DMS153 treated with DMSO at 0.1 percent for 48 hours (cell line): ENCODE results near the gene TFPI2.

Experiments
- DNase-seq: peaks from one replicate; lab custom pipeline; 2025; ENCODE audit not compliant: unreplicated experiment; lab: John Stamatoyannopoulos, UW

Gene TFPI2

DNA sequence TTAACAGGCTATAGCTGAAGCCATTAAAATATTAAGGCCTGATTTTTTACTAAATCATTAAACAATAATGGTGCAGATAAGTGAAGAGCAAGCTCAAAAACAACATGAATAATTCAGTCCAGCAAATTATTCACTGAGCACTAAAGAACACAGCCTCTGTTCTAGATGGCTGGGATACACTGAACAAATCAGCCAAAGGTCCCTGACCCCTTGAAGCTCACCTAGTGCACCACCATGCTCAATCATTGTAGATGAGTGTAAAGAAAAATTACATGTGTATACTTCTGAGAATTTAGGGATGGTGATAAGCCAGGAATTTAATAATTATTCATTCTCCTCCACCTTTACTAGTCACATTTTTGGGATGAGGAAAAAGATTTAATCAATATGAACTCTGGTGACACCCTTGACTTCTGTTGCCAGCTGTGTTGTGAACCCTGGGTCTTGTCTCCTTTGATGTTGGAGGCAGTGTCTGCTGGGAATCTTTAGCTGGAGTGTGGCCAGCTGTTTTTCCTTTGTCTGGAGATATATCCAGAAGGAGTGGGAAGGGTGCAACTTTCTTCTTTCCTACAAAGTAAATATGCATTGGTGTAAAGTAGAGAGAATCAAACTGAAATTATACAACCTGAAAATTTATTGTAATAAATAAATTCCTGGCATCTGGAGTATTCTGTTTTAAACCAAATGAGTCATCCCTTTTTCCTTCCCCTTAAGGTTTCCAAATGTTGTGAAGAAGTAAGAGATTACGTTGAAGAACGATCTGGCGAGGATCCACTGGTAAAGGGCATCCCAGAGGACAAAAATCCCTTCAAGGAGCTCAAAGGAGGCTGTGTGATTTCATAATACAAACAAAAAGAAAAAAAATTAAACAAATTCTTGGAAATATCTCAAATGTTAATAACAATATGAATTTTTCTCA lies 19.8 kb upstream of the TFPI2 start:
- DNase-seq = no peak

DNA sequence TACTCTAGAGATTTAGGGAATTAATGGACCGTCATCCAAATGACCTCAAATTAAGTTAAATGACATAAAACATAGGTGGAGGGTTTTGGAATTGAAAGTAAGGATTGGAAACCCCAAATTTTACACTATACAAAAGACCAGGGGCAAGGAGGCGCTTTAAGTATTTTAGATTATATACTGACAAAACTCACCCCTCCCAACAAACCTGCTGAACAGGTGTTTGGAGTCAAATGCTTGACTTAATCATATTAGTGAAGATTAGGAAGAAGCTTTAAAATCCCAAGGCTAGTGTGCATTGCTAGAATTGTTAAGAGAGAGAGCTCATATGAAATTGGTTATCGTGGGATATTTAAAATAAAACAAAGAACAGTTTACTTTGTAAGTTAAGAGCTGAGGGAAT lies 15.7 kb upstream of the TFPI2 start, which contains the start of gene GNGT1:
TSS of gene GNGT1 (plus strand) at position 301 of the 400 bp plus-strand sequence. CDS start 180 bp downstream, outside the sequence.
- no peak for DNase-seq

DNA sequence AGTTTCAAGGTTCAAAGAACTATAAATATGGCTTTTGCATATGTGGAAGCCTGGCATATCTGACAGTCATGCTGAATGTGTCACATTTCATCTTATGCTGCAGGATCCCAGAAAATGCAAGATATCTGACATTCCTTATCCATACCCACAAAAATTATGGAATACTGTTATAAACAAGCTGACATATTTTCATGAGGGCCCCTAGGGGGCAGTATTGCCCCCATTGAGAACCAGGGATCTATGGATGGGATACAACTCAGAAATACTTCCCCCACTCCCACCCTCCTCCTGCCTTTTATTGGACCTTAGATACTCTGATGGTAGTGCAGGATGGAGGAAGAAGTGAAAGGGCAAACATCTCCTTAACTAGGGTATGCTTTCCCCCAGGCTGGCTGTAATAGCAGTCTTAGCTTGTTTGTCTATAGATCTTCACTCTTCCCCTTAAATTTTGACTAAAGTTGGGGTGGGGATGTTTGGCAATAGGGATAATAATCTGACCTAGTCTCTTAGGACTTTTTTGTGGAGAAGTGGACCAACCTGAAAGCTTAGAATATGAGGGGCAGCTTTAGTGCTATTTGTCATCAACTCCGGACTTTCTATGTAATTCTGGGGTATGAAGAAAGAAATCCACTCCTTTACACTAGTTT lies 12.3 kb upstream of the TFPI2 start:
- peak; percentile 10 for DNase-seq

DNA sequence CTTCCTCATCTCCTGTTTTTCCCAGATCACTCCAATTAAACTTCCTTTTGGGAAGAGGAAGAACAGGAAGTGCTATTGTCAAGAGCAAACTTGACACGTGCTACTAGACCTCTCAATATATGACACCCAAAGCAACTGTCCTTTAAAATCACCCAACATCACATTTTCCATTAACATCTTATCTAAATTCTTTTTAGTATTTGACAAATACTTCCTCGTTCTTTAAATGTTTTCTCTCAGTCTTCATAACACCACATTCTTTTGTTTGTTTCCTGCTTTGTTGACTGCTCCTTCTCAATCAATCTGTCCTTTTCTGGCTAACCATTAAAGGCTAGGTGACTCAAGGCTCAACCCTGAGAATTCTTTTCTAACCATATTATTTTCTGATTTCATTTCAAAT lies 7.1 kb upstream of the TFPI2 start:
- DNase-seq = no peak

DNA sequence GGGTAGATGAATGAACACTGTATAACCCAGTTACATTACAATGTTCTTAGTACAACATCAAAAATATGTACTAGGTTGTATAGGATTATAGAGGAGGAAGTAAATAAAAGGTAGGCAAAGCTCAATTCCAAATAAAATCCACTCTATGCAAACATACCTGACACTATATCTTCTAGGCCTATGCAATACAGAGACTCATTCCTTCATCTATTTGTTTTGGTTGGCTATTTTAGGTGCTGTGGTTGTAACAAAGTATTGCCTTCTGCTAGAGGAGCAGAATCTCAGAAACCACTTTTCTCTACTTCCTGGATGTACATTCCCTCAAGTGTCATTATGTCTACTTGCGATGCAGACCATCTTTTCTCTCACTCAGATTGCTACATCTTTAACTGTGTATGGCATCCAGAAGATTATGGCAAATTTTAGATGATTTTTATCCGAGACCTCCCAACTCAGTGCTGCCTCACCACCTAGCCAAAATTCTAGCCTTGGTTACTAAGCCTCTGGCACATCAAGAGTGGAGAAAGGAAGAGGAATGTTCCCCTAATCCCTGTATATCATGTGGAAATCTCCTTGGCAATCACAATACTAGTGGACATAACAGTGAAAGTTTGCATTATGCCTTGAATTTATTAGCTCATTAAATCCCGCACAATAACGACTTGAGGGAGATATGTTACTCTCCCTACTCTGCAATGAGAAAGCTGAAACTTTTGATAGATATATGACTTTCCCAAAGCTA lies 5.5 kb upstream of the TFPI2 start:
- no peak for DNase-seq

DNA sequence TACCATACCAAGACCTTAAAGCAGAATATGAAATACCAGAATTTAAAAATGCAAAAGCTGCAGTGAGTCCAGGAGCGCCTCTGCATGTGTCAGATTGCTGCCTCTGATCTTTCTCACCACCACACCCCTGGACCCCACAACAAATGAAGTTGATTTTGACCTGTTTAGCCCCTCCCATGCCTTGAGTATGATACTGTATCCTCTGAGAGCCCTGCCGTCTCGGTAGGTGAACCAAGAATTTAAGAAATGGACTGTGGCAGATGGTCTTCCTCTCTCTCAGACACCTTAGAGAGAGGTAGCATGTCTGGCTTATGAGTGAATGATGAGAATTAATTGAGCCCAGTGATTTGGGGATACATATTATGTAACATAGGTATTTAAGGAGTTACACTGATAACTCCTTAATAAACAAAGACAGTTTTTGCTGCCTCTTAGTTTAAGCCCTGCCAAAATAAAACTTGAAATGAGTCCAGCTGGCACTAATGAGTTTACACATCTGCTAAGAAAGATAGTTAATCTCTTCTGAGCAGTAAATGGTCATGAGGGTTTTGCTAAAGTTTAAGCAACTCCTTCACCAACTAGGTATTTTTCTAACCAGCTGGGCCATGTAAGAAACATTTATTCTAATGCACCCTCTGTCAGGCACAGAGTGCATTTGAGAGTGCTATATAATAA lies 4.5 kb upstream of the TFPI2 start:
- no peak for DNase-seq

DNA sequence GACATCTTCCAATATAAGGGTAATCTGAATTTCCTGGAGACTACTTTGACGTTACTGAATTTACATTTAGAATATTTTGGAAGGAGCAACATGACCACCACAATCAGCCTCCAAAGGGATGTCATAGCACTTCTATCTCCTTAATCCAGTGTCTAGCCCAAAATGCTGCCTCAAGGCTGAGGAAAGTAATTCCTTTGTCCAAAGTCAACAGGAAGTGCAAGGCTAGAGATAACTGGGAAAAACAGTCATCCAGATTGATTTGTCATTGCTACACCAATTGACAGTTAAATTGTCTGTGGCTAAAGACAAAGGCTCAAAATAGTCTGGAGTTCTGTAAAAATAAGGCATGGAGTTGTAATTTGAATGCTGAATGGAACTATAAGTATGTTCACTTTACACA lies 3.9 kb upstream of the TFPI2 start:
- no peak for DNase-seq

DNA sequence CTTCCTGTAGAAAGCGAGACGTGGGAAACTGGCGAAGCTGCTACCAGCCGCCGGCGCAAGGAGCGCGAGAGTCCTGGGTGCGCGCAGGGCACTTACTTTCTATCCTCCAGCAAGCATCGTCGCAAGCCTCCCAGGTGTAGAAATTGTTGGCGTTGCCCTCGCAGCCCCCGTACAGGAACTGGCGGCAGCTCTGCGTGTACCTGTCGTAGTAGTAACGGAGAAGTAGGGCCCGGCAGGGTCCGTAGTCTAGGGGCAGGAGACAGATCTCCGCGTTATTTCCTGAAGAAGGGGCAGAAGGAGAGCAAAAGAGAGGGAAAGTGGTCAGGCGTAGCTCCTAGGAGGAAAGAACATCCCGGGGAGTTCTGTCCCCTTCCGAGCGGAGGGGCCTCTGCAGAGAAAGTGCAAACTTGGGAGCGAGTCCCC lies 501 bp downstream of the TFPI2 start:
- DNase-seq = no peak

DNA sequence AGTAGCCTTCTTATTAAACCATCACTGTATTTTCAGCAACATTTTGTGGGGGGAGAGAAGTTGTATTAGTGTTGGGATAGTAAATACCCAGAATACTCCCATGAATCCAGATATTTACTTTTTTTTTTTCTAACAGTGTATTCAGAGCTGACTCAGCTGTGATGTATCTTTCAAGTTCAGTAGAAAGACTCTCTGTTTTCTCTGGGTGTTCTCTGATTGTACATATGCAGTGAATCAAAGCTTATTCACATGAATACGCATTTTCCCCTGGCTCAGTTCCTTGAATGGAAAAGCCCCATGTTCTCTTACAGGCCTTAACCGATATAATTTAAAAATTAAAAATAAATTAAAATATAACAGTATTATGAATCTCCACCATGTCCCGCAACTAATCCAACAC lies 1.3 kb downstream of the TFPI2 start:
- no peak for DNase-seq

DNA sequence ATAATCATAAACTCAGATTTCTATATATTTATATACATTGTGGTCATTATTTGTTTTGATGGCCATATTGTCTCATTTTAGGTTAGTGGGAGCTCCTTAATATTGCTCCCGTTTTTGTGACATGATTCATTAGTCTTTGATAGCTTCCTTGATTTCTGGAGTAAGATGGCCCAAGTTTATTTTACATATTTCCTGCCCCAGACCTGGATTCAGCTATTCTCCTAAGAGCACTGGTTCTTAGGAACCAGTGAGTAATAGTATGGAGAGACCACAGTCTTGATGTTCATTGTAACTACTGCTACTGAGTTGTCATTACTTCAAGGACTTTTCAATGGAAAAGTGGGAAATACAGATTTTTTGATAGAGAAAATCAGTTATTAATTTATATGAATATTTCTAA lies 6.0 kb downstream of the TFPI2 start:
- DNase-seq = no peak

DNA sequence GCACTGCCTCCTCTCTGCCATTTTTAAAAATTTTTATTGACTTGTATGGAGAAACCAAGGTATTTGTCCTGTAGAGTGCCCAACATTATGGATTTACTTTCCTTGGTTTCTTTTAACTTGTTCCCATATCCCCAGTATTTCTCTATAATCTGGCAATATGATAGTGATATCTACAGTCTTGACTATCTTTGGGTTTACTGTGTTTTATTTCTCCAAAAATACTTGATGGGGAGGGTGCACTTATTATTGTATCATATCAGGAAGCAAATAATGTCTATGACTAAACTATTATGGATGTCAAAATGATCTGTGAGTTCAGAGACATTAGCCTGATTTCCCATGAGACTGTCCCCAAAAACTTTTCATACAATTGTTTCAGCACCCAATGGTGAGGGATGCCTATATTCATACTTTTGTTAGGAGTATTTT lies 6.6 kb downstream of the TFPI2 start:
- no peak for DNase-seq

DNA sequence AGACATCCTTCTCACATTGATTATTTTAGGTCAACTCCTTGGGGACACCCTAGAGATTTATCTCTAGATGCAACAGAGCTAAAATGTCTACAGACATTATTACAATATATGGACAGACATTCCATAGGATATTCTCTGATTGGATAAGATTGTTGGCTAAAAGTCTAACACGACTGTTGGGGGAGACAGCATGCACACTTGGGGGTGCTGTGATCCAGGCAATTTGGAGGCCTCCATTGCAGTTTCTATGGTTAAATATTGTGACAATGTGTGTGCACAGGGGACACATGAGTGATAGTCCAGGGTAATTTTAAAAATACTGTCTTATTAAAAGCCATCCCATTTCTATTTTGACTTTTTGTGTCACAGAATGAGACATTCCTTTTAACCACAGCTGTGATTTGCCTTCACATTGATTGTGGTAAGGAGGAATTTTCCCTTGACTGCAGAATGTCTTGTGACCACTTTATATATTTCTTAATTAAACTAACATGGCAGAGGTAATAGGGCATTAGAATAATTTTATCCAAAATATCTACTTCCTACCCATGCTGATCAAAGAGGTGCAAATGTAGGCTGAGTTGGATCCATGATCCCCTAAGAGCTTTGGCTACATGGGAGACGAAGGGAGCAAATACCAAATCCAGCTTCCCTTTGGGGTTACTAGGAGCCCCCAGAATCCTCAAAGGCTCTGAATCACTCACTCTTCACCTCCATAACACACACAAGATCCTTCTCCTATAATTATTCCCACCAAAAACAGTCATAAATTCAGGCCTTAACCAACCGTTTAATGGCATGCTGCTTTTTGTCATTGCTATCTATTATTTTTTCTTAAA lies 7.3 kb downstream of the TFPI2 start:
- no peak for DNase-seq

DNA sequence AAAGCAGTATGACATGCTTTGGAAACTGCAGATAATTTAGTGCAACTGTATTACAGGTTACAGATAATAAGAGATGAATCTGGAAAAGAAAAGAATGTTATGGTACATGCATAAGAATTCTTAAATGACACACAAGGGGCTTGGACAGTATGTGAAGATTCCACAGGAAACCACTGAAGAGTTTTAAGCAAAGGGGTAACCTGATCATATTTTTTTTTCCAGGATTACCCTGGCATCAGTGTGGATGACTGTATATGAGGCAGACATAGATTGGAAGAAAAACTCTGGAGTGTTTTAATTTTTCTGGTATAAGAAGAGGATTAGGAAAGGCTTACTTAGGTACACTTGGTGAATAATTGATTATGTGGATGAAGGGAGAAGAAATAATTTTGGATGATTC lies 8.1 kb downstream of the TFPI2 start:
- DNase-seq = no peak

DNA sequence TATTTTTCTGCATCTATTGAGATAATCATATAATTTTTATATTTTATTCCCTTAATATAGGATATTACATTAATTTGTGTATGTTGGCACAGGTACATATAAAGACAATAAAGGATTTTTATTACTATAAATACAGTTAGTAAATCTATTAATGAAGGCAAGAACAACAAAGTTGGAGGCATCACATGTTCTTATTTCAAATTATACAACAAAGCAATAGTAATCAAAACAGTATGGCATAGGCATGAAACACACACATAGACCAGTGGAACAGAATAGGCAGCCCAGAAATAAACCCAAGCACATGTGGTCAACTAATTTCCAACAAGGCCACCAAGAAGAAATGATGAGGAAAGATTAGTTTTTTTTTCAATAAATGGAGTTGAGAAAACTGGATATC lies 11.2 kb downstream of the TFPI2 start:
- no peak for DNase-seq

DNA sequence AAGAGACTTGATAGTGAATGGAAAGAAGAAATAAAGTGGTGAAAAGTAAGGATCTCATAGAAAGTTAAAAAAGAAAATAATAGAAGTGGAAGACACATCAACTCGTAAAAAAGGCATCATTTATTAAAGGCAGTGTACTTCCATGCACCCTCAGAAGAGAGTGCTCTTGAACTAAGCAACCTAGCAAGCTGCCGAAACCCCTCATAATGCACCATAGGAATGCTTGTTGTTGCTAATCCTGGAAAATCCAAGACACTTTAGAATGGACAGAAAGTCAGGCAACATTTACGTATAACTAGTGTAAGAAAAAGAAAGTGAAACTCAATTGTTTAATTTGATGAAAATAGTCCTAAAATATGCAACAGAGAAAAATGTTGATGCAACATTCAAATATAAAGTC lies 12.8 kb downstream of the TFPI2 start:
- no peak for DNase-seq

DNA sequence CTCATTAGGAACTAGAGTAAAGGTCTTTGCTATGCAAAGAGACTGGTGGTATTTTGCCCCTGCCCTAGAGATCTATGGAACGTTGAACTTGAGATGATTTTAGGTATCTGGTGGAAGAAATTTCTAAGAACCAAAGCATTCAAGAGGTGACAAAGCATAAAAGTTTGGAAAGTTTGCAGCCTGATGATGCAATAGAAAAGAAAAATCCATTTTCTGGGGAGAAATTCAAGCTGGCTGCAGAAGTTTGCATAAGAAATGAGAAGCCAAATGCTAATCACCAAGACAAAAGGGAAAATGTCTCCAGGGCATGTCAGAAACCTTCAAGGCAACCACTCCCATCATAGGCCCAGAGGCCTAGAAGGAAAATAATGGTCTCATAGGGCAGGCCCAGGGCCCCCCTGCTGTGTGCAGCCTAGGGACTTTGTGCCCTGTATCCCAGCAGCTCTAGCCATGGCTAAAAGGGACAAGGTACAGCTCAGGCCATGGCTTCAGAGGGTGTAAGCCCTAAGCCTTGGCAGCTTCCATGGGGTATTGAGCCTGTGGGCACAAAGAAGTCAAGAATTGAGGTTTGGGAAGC lies 16.5 kb downstream of the TFPI2 start:
- no peak for DNase-seq

DNA sequence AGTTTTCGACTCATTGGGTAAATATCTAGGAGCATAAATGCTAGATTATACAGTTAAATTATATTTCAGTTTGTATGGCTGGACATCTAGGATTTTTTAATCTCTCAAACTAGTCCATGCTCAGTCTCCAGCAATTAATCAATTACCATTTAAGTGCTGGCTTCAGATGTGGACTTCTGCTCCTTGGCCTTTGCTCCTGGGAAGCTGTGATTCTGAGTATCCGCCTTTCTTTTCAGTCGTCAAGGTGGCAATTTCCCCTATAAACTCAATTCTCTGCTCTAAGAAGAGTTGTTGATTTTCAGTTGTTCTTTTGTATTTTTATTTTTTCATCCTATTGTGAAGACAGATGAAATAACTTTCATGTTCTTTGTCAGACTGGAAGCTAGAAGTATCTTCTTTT lies 23.7 kb downstream of the TFPI2 start:
- no peak for DNase-seq

DNA sequence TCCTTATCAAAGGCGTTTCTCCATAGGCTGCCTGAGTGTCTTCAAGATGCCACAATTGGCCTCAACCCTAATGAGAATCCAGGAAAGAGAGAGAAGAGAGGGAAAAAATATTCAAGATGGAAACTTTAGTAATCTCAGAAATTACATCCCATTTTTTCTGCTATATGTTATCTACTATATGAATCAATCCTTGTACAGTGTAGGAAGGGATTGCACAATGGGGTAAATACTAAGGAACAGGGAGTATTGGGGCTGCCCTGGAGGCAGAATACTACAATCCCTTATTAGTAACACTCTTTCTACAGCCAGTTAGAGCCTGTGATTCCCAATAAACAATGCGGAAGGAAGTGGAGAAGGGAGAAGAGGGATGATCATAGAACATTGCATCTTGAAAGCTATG lies 27.9 kb downstream of the TFPI2 start:
- DNase-seq = no peak

DNA sequence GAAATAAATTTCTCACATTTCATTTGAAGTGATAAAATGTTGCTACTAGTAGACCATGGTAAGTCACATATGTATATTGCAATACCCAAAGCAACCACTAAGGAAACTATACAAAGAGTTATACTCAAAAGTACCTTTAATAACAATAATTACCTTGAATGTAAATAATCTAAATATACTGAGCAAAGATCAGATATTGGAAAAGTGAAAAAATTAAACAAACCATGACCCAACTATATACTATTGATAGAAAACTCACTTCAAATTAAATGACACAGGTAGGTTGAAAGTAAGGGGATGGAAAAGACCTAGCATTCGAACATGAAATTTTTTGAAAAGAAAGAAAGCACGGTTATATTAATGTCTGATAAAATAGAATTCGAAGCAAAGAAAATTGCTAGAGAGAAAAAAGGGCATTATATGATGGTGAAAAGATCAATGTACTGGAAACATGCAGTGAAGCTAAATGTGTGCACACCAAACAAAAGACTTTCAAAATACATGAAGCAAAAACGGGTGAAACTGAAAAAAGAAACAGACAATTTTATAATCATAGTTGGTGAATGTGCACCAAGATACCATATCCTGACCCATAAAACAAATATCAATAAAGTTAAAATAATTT lies 29.1 kb downstream of the TFPI2 start:
- DNase-seq = no peak
